Lower leg skin (tissue), 4 donors: ENCODE data around the gene LCA5L. TPM values are rescaled to one million over a fixed set of nuclear protein-coding genes. Genes with fewer than 3 reads are reported as not detected.

Source experiments
- DNase-seq, 2 donors: peaks; one replicate each; pipeline ENCODE4 v3.0.0-alpha.2; 2019; ENCODE audit warnings: low spot score in 2 of 2
- H3K4me3 ChIP-seq: fragments of 200-600 bp; sonication (generic); 2 replicates; pipeline ENCODE4 v1.5.1; 2017; ENCODE audit warnings: mild to moderate bottlenecking, low read depth; ENCODE audit not compliant: poor library complexity, severe bottlenecking
- POLR2A ChIP-seq, 2 donors: fragments of 450-650 bp; IDR thresholded peaks; one replicate each; pipeline ENCODE4 v1.6.1; 2016 to 2017; ENCODE audit warnings: antibody characterized with exemption in 2 of 2, mild to moderate bottlenecking in 1 of 2, moderate library complexity in 1 of 2
- WGBS, 2 donors: methylation state at CpG; one replicate each; pipeline ENCODE4 v1.1.5; 2018; 5-methylcytosine and 5-hydroxymethylcytosine counted together
- intact Hi-C: fragments of 100-400 bp; cut with DNase I; formaldehyde crosslinking; loops from one replicate; pipeline ENCODE4 v1.15.0; 2023; ENCODE audit warnings: low total_unique reads
- total RNA-seq, 4 donors: library from RNA; depleted of rRNA; stranded (reverse); fragments of >200 nt; gene quantifications; one replicate each; pipeline ENCODE4 v1.1.0, GENCODE V29; 2016
- TF ChIP-seq, protein P1 (sequence below), 3 donors: fragments of 450-650 bp; IDR thresholded peaks; one replicate each; pipeline ENCODE4 v1.5.1; 2016; ENCODE audit warnings: antibody characterized with exemption in 3 of 3, mild to moderate bottlenecking in 3 of 3, moderate library complexity in 2 of 3

The LCA5L gene
- under 1 TPM in 3 of 4 donors, not detected in 1; 0.30 to 0.81 (median 0.79) TPM for total RNA-seq

DNA sequence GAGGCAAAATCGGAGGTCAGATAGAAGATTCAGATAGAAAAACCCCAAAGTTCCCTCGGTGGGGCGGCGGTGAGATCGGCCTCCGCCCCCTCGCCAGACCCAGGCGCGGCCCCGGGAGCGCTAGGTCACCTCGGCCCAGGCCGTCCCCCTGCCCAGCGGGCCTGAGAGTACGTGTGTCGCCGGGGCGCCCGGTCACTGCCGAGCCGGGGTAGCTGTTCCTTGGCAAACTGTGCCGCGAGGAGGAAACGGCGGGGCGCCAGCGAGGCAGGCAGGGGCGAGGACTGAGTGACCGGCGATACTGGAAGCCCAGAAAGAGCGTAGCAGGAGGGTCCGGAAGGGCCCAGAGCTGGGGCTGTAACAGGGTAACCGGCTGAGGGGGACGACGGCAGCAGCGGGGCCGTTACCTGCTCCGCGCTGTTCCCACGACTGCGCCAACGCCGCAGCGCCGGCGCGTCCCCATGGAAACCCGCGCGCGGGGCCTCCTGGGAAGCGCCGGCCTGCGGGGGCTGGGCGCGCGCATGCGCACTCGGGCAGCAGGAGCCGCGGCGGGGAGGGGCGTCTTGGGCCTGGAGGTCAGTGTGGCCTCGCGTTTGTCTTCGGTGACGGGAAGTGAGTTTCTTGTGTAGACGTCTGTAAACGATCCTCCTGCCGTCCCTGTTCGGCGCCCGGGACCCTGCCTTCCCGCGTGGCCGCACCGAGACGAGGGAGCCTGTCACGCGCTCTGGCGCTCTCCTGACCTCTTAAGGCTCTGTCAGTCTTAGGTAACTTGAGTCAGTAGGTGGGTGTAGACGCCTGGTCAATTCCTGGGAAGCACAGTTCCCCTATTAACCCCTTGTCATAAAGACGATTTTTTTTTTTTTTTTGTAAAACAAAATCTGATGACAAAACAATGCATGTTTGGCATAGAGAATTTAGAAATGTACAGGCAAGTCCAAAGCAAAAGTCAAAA, at the start of gene LCA5L:
Gene LCA5L, minus strand, starts transcription at position 458 of the 949 bp plus-strand sequence. CDS start 17,285 bp downstream, outside the sequence.
- intact Hi-C loops, result no loop called here
- TF ChIP-seq, protein P1, sequence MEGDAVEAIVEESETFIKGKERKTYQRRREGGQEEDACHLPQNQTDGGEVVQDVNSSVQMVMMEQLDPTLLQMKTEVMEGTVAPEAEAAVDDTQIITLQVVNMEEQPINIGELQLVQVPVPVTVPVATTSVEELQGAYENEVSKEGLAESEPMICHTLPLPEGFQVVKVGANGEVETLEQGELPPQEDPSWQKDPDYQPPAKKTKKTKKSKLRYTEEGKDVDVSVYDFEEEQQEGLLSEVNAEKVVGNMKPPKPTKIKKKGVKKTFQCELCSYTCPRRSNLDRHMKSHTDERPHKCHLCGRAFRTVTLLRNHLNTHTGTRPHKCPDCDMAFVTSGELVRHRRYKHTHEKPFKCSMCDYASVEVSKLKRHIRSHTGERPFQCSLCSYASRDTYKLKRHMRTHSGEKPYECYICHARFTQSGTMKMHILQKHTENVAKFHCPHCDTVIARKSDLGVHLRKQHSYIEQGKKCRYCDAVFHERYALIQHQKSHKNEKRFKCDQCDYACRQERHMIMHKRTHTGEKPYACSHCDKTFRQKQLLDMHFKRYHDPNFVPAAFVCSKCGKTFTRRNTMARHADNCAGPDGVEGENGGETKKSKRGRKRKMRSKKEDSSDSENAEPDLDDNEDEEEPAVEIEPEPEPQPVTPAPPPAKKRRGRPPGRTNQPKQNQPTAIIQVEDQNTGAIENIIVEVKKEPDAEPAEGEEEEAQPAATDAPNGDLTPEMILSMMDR (IDR thresholded peaks at IDR 0.05), result no peak
- no peak for TF ChIP-seq POLR2A (IDR thresholded peaks at IDR 0.05)
- WGBS, 2 donors, result 0 to 1% methylated on average over 55 to 63 of the region's 83 CpGs
- DNase-seq, result peak; percentile 84 to 97
- peak within 1 kb of the TSS; percentile 71 for H3K4me3 ChIP-seq

DNA sequence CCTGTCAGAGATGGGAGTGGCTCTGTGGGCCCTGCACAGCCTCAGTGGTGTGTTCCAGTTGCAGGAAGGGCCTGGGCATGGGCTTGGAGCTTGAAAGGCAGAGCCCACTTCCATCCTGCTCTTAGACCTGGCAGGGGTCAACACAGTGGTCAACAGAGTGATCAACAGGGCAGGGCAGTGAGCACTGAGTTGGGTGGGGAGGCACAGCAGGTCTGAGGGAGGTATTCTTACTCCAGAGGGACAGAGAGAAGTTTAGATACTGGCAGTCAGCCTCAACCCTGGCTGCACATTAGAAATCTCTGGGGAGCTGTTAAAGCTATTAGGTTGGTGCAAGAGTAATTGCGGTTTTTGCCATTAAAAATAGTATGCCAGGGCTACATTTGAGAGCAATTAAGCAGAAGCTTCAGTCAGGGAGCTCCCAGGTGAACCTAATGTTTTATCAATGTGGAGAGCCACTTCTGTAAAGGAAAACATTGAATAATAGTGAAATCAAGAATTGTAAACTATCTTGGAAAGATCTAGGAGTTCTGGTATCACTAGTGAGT, 43.9 kb upstream of the LCA5L start:
- TF ChIP-seq, protein P1 (IDR thresholded peaks at IDR 0.05), result no peak
- TF ChIP-seq POLR2A (IDR thresholded peaks at IDR 0.05), result no peak
- no peak overlapping the region for H3K4me3 ChIP-seq
- 62 to 83% methylated on average over 1 of the region's 1 CpG for WGBS, 2 donors
- no peak for DNase-seq
- intact Hi-C loops, result no loop called here

DNA sequence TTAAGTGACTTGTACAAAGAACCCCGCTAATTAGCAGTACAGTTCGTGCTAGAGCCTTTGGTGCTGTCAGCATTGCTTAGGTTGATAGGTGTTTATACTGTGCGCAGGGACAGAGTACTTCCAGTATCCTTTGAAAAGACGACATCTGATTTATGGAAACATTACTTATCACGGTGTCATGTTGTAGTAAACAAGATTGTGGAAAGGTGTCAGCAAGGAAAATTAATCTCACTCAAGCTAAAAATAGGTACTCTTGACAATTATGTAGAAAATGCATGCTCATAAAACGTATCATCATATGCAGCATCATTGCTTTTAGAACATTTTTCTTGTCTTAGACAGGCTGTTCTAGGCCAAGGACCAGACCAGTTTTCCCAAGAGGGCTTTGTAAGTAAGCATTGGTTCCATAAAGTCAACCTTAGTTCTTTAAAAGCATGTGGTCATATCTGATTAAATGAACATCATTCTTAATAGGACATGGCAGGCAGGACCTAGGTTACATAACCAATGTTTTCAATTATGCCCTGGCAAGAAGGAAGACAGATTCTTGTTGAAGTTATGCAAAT, 39.2 kb upstream of the LCA5L start:
- no peak for DNase-seq
- 78 to 81% methylated on average over 6 of the region's 6 CpGs for WGBS, 2 donors

DNA sequence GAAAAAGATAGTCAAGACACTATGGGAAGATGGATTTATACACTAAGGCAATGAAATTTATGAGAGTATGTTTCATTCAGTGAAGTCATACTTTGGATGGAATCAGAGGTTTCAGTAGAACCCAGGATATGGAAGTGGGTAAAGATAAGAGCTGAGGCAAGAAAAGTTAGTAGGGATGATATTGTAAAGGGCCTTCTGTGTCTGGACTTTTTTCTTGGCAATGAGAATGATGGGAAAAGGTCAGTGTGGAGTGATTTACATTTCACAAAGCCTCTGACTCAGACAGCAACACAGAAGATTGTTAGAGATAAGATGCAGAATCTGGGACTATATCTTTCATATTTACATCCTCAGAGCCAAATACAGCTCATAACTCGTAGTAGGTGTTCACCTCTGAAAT, 38.3 kb upstream of the LCA5L start:
- DNase-seq, result no peak
- no peak overlapping the region for H3K4me3 ChIP-seq
- intact Hi-C loops, result no loop called here
- 39 to 54% methylated on average over 1 of the region's 1 CpG for WGBS, 2 donors
- no peak for TF ChIP-seq POLR2A (IDR thresholded peaks at IDR 0.05)
- TF ChIP-seq, protein P1 (IDR thresholded peaks at IDR 0.05), result no peak

More for the DNA sequence above, 39.2 kb upstream of the LCA5L start:
- TF ChIP-seq POLR2A (IDR thresholded peaks at IDR 0.05), result no peak
- TF ChIP-seq, protein P1 (IDR thresholded peaks at IDR 0.05), result no peak
- intact Hi-C loops, result no loop called here
- H3K4me3 ChIP-seq, result no peak overlapping the region

DNA sequence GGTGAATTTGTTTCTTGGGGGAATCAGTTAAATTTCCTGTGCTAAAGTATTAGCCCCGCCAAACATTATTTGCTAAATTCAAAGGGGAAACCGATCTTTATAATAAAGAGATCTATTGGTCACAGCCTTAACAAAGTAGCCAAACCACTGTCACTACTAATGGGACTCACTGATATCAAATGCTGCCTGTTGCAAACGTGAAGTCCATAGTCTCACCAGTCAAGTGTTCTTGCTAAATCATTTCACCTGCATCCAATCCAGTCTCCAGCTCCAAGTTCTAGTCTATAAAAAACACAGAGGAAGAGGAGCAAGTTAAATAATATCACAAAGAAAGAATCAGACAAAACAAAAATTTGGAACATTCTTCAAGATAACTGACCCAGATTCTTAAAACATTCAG, 36.3 kb upstream of the LCA5L start:
- DNase-seq, result no peak
- H3K4me3 ChIP-seq, result no peak overlapping the region
- TF ChIP-seq, protein P1 (IDR thresholded peaks at IDR 0.05), result no peak
- no peak for TF ChIP-seq POLR2A (IDR thresholded peaks at IDR 0.05)
- 79 to 82% methylated on average over 3 of the region's 3 CpGs for WGBS, 2 donors
- intact Hi-C loops, result no loop called here
